Fibroblast of peridontal ligament (primary cell): ENCODE measurements around the gene ADAM33.

Experiments used
- DNase-seq: peaks from one replicate; pipeline ENCODE4 v3.0.0-alpha.2; 2010; ENCODE audit errors: extremely low read depth

ADAM33 gene

GRCh38 chr20:3706774-3707507 lies 25.1 kb upstream of the ADAM33 start:
- DNase-seq: peak; percentile 41

DNA sequence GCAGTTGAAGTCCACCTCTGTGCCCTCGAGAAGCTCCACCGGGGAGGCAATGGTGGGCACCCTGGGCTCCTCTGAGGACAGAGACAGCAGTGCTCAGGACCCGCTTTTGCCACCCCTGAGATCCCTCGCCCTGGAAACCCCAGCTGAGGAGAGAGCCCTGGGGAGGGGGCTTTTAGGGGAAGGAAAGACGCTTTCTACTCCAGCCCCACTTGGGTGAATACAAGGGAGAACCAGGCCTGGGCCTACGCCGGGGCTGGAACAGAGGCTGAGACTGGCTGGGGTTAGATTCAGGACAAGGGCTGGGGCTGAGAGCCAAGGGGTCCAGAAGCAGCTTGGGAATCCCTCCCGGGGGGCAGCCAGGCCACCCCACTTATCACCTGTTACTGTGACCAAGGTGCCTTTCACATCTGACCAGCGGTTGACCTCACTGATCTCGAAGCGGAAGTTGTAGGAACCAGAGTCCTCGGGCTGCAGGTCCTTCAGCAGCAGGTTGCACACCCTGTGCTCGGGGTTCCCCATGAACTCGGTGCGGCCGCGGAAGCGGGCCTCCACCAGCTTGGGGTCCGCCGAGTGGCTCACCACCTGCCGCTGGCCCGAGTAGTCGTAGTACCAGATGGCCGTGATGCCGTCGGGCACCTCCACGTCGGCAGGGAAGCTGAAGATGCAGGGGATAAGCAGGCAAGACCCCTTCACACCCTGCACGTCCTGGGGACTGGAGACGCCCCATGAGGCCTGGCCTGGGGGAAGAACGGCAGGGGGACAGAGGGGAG lies 24.3 kb upstream of the ADAM33 start:
- no peak for DNase-seq

DNA sequence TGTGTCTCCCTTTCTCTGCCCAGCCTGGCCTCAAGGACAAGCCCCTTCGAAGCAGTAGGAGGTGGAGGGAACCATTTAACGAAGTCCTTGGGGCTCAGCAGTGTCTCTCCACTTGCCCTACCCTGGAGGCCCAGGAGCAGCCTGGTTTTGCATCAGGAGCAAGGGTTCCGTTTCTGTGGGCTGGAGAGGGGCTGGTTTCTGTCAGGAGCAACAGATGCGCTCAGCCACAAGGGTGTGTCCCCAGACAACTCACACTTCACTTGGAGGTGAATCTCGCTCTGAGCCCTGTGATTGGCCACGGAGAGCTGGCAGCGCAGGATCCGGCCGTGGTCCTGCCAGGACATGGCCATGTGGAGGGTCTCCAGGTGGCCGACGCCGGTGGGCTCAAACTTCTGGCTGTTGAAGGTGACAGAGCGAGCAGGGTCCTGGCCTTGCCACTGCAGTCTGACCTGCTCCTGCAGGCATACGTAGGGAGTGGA lies 23.7 kb upstream of the ADAM33 start:
- DNase-seq: no peak

- DNase-seq: no peak
Measured at GRCh38 chr20:3704087-3704486, 22.3 kb upstream of the ADAM33 start.

DNA sequence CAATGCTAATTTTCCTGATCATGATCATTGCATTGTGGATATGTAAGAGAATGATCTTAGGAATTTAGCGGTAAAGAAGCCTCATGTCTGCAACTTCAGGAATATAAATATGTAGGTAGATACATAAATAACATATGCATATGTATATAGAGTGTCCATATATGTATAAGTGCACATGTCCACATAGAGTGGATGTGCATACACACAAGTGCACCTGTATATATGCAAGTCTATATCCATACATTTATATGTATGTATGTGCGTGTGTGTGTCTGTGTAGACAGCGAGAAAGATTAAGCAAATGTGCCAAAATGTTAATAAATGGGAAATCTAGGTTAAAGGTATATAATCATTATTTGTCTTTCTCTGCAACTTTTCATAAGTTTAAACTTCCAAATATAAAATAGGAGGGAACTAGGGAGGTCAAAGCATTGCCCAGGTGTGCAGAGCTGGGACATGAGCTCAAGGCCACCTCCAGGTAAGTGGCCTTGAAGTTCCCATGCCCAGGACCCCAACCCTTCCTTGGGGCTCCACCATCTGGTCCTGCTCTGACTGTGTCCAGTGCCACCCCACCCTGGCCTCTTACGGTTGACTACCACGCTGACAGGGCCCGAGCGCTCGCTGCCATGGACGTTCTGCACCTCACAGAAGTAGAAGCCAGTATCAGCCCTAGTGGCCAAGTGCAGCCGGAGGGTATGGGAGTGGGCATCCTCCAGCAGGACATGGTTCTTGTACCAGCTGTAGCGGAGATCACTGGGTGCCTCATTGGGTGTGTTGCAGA lies 21.0 kb upstream of the ADAM33 start:
- no peak for DNase-seq

- no peak for DNase-seq
Measured at GRCh38 chr20:3701061-3701998, 19.5 kb upstream of the ADAM33 start.

- no peak for DNase-seq
Measured at GRCh38 chr20:3699037-3699436, 17.2 kb upstream of the ADAM33 start.

DNA sequence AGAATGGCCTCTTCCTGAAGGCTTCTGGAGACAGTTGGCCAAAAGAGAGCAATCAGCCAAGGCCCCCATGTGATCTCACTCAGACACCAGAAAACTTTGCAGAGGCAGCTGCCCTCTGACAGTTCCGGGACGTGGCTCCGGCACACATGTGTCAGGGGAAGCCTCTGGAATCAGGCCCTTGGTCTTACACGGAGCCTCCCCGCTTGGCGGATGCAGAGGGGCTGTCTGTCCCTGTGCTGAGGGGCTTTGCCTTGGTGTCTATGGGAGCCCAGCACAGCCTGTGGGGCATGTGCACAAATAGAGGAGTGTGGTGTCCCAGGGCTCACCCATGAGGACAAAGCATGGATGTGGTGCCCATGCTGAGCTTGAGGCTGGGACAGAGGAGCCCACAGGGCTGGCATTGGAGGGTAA lies 16.8 kb upstream of the ADAM33 start:
- no peak for DNase-seq

DNA sequence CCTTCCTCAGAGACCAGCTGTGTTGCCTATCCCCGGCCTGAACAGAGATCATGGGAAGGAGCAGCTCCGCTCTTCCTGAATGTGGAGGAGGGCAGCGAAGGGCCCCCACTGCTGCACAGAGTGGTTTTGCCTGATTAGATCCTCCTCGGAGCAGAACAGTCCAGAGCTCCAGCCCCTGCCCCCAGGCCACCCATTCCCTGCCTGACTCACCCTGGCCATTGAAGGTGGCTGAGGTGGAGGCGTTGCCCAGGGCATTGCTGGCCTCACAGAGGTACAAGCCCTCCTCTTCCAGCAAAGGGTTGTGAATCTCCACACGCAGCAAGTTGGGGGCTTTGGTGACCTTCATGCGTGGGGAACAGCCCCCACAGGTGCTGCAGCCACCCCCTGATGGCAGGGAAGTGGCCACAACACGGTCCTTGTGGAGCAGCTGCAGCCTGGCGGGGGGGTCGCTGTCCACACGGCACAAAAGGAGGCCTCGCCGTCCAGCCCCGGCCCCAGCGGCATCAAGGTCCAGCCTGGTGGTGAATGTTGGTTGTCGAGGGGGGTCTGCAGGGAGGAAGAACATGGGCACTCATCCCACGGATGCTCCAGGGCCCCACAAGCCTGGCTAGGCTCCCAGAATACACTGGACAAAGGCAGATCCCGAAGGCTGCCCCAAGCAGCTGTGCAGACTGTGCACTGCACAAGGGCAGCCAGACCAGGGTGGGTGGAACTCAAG lies 15.9 kb upstream of the ADAM33 start:
- DNase-seq: no peak

DNA sequence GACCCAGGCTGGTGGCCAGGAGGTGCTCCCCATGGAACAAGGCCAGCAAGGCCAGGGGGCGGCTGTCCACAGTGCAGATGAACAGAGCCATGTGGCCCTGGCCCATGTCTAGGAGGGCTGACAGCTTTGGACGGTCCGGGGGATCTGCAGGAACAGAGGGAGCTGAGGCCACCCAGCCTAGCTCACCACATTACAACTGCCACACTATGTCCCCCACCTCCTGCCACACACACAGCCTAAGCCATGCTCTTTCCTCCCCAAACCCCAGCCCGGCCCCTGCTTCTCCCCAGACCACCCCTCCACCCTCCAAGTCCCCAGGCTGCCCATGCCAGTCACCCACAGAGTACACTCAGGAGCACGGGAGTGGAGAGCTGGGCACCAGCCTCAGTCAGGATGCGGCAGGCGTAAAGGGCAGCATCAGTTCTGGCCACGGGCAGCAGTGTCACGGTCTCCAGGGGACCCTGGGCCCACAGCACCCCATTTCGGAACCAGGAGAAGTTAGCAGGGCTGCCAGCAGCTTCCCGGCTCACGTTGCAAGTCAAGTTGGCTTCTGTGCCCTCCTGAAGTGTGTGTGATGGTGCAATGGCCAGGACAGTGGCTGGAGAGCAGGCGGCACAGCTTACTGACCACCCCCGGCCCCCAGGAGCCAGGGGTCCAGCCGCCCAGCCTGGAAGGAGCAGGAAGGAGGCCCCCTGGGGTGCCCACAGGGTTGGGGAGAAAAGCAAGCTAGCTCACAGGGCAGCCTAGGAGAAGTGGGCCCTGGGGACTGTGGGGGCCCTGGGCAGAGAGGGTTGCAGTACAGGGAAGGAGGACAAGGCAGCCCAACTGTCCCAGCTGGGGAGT lies 15.2 kb upstream of the ADAM33 start:
- no peak for DNase-seq

- DNase-seq: no peak
Measured at GRCh38 chr20:3696200-3696599, 14.4 kb upstream of the ADAM33 start.

DNA sequence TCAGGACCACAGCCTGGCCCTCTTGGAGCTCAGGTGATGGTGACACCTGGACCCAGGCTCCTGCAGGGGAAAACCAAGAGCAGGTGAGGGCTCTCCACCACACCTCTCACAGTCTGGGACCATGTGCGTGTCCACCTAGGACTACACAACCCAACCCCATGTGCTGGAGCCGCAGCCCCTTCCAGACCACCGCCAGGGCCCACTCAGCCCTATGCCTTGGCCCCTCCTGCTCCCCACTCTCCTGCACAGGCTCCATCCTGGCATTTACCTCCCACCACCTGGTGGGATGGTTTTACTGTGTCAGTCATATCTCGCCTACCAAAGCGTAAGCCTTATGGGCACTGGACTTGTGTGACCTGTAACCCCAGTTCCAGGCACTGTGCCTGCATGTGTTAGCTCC lies 13.1 kb upstream of the ADAM33 start:
- no peak for DNase-seq

GRCh38 chr20:3693376-3693775 lies 11.6 kb upstream of the ADAM33 start:
- DNase-seq: no peak

DNA sequence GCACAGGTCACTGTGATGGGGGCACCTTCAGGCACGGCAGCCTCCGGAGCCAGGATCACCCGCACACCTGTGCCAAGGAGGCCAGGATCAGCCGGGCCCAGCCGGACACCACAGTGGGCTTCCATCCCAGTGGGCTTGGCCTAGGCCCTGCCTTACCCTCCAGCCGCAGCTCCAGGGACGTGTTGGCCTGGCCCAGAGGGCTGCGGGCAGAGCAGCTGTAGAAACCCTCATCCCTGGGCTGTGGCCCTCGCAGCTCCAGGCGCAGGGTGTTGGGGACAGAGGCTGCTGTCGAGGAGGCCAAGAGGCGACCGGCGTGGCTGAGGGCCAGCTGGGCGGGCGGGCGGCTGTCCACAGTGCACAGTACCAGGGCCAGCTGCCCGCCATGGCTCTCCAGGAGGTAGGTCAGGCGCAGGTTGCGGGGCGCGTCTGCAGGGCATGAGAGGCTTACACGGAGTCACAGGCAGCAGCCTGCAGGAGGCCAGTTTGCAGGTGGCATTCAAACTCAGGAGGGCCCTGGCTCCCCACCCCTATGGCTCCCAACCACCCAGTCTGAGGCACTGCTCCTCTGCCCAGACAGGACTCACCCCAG lies 11.0 kb upstream of the ADAM33 start:
- no peak for DNase-seq

GRCh38 chr20:3691897-3692296 lies 10.1 kb upstream of the ADAM33 start:
- no peak for DNase-seq

DNA sequence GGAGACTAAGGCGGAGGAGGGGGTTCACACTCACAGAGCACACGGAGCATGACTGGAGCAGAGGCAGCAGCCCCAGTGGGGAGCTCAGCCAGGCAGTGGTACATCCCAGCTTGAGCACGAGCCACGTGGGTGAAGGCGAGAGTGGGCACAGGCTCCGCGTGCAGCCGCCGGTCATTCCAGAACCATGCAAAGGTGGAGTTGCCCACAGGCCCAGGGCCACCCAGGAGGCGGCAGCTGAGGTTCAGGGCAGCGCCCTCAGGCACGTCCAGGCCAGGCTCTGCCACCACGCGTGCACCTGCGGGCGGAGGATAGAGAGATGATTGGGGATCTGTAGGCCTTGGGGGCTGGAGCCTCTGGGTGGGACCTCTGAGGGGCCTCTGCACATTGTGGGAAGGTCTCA lies 9.5 kb upstream of the ADAM33 start:
- no peak for DNase-seq

DNA sequence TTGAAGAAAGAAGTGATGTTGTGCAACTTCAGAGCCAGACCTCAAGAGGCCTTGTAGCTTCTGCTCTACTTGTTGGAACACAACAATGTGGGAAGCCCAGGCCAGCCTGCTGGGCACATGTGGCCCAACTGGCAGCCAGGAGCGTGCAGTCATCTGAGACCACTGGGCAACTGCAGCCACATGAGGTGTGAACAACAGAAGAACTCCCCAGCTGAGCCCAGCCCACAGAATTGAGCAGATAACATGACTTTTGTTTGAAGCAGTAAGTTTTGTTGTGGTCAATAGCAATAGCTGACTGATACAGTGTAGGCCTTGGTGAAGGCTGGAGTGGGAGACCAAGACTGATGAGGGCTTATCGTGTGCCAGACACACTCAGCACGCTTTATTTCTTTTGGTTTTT lies 8.6 kb upstream of the ADAM33 start:
- no peak for DNase-seq

GRCh38 chr20:3689978-3690377 lies 8.2 kb upstream of the ADAM33 start:
- no peak for DNase-seq

DNA sequence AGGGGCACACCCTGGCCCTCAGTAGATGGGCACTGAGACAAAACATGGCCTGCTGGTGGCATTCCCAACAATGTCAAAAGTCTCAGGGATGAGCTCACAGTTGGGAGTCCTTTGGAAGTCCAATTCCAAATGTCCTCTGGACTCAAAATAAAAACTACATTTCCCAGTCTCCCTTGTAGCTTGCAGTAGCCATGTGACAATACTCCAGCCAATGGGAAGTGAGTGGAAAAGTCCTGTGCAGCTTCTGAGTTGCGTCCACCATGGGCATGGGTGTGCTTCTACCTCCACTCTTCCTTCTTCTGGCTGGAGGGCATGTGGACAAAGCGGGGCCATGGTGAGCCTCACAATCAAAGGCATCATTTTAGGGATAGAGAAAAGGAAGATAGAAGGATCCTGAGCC lies 5.8 kb upstream of the ADAM33 start:
- peak; percentile 71 for DNase-seq
